NCI-H2196 (cell line): ENCODE results near the gene ZBTB5.
"Not testable (repeated sequence)": the region's sequence is repeated elsewhere in the genome, so short reads cannot be mapped to it uniquely, and the experiment has no call there.

Experiments
- DNase-seq: peaks from one replicate; lab custom pipeline; 2025; ENCODE audit not compliant: unreplicated experiment; lab: John Stamatoyannopoulos, UW

ZBTB5 gene

GRCh38 chr9:37486616-37487548 lies 21.6 kb upstream of the ZBTB5 start:
- no peak for DNase-seq

GRCh38 chr9:37486256-37486615 lies 21.0 kb upstream of the ZBTB5 start:
- DNase-seq: no peak

- DNase-seq: peak; percentile 95
Measured at GRCh38 chr9:37485389-37486255, 20.4 kb upstream of the ZBTB5 start, which contains the start of gene POLR1E. POLR1E (plus strand) TSS chr9:37485948; CDS start chr9:37486048, 100 bp downstream.

GRCh38 chr9:37480759-37481158 lies 15.5 kb upstream of the ZBTB5 start:
- DNase-seq: no peak

GRCh38 chr9:37477987-37478619 lies 12.9 kb upstream of the ZBTB5 start:
- not testable (repeated sequence) for DNase-seq

GRCh38 chr9:37477443-37477842 lies 12.2 kb upstream of the ZBTB5 start:
- not testable (repeated sequence) for DNase-seq

GRCh38 chr9:37476930-37477329 lies 11.7 kb upstream of the ZBTB5 start:
- DNase-seq: no peak

GRCh38 chr9:37474438-37474837 lies 9.2 kb upstream of the ZBTB5 start:
- no peak for DNase-seq

GRCh38 chr9:37473982-37474381 lies 8.7 kb upstream of the ZBTB5 start:
- not testable (repeated sequence) for DNase-seq

GRCh38 chr9:37471942-37472684 lies 6.9 kb upstream of the ZBTB5 start:
- DNase-seq: no peak

GRCh38 chr9:37468620-37469019 lies 3.4 kb upstream of the ZBTB5 start:
- no peak for DNase-seq

- DNase-seq: not testable (repeated sequence)
Measured at GRCh38 chr9:37467530-37467929, 2.3 kb upstream of the ZBTB5 start.

- peak; percentile 77 for DNase-seq
Measured at GRCh38 chr9:37466037-37466709, 923 bp upstream of the ZBTB5 start.

- DNase-seq: peak; percentile 87
Measured at GRCh38 chr9:37464426-37465248, 613 bp downstream of the ZBTB5 start.

GRCh38 chr9:37464006-37464405 lies 1.2 kb downstream of the ZBTB5 start:
- DNase-seq: no peak

- DNase-seq: no peak
Measured at GRCh38 chr9:37456817-37457216, 8.4 kb downstream of the ZBTB5 start.

GRCh38 chr9:37455884-37456647 lies 9.2 kb downstream of the ZBTB5 start:
- DNase-seq: no peak

- DNase-seq: no peak
Measured at GRCh38 chr9:37454238-37454637, 11.0 kb downstream of the ZBTB5 start.
